ENCODE measurements around the gene SMC4. TPM values are rescaled to one million over a fixed set of nuclear protein-coding genes. Genes with fewer than 3 reads are reported as not detected.
"Not testable (repeated sequence)": the region's sequence is repeated elsewhere in the genome, so short reads cannot be mapped to it uniquely, and the experiment has no call there.

Gene SMC4
- total RNA-seq = 171 and 179 TPM in 2 replicates

- H3K9me3 Mint-ChIP-seq = peaks cover 3% of the 10 kb centered on the region
- H3K4me1 Mint-ChIP-seq = peaks cover 39% of the 10 kb centered on the region
- peaks cover 34% of the 10 kb centered on the region for H3K36me3 Mint-ChIP-seq (ENCODE audit: low read depth)
- intact Hi-C loops (cut with micrococcal nuclease) = loop anchor here (1.0 to 5.0 kb wide), 7 partner anchors 13 to 412 kb away; partner anchors contain the start of genes C3orf80, IL12A, KPNA4 and PPM1L
- peak; percentile 99 for DNase-seq
- peak within 1 kb of the TSS; percentile 97 for H3K27ac Mint-ChIP-seq
- peak within 1 kb of the TSS; percentile 96 for H3K4me3 Mint-ChIP-seq
- peaks cover 4% of the 10 kb centered on the region for H3K27me3 Mint-ChIP-seq
These were observed at the start of gene SMC4, which contains the start of gene IFT80 for GRCh38 chr3:160399125-160400029. SMC4 (plus strand) TSS chr3:160399650; CDS start chr3:160400827, 1,177 bp downstream. IFT80 (minus strand) TSS chr3:160399225; CDS start chr3:160384600, 14,625 bp downstream.

- H3K4me1 Mint-ChIP-seq = no peaks in the 10 kb centered on the region
- H3K36me3 Mint-ChIP-seq (ENCODE audit: low read depth) = peaks cover 22% of the 10 kb centered on the region
- H3K27me3 Mint-ChIP-seq = no peaks in the 10 kb centered on the region
- intact Hi-C loops (cut with micrococcal nuclease) = no loop called here
- no peak for DNase-seq
- no peak overlapping the region for H3K27ac Mint-ChIP-seq
- no peak overlapping the region for H3K4me3 Mint-ChIP-seq
- peaks cover 4% of the 10 kb centered on the region for H3K9me3 Mint-ChIP-seq
These were observed 43.6 kb upstream of the SMC4 start for GRCh38 chr3:160355826-160356225.

- peaks cover 11% of the 10 kb centered on the region for H3K9me3 Mint-ChIP-seq
- H3K4me1 Mint-ChIP-seq; H3K4me3 Mint-ChIP-seq; intact Hi-C loops (cut with micrococcal nuclease); DNase-seq; H3K27ac Mint-ChIP-seq; H3K27me3 Mint-ChIP-seq: not testable (repeated sequence)
- peaks cover 39% of the 10 kb centered on the region for H3K36me3 Mint-ChIP-seq (ENCODE audit: low read depth)
These were observed 36.6 kb upstream of the SMC4 start for GRCh38 chr3:160362896-160363295.

DNA sequence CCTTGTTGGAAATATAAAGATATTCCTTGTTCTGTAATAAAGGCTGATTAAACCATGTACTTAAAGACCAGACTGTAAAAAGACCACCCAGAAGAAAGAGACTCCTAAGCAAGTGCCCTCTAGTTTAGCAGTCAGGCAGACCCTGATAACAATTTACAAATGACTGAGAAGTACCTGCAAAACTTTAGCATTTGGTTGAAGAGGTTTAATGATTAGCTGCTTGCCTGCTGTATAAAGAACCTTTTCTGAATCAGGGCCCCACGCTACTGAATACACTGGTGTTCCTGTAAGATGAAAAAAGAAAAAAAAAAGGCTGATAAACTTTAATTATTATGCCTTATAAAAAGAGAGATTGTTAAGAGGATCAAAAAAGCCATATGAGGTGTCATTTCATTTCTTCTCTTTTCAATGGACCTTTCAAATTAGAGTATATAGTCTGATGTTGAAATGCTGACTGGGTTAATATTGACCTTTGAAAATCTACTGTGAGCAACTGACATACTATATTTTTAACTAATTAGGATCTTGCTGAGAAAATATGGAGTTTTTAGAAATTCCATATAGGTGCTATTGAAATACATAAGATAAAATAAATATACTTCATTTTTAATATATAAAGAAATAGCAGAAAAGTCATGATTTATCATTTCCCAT is 33.5 kb upstream of the SMC4 start:
- H3K36me3 Mint-ChIP-seq (ENCODE audit: low read depth) = peaks cover 28% of the 10 kb centered on the region
- intact Hi-C loops (cut with micrococcal nuclease) = no loop called here
- no peak for DNase-seq
- no peak overlapping the region for H3K4me3 Mint-ChIP-seq
- no peaks in the 10 kb centered on the region for H3K27me3 Mint-ChIP-seq
- peaks cover 4% of the 10 kb centered on the region for H3K4me1 Mint-ChIP-seq
- peaks cover 7% of the 10 kb centered on the region for H3K9me3 Mint-ChIP-seq
- no peak overlapping the region for H3K27ac Mint-ChIP-seq

DNA sequence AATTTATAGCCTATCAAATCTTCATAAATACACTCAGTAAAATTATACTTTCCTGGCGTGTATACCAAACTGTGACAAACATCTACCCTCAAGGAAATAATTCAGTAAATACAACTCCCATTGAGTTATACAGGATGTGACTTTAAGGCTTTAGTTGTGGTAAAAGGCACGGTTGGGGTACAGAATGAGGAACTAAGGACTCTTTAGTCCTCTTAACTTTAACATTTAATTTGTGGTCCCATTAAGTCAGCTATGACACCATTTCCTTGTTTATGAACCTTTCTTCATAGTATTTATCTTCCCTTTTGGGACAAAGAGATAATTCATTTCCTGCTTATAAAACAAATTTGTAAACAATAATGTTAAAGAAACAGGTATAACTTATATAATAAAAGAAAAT is 30.6 kb upstream of the SMC4 start:
- H3K27ac Mint-ChIP-seq = no peak overlapping the region
- no peak for DNase-seq
- no peaks in the 10 kb centered on the region for H3K9me3 Mint-ChIP-seq
- intact Hi-C loops (cut with micrococcal nuclease) = no loop called here
- no peaks in the 10 kb centered on the region for H3K27me3 Mint-ChIP-seq
- peaks cover 3% of the 10 kb centered on the region for H3K4me1 Mint-ChIP-seq
- peaks cover 17% of the 10 kb centered on the region for H3K36me3 Mint-ChIP-seq (ENCODE audit: low read depth)
- H3K4me3 Mint-ChIP-seq = no peak overlapping the region

DNA sequence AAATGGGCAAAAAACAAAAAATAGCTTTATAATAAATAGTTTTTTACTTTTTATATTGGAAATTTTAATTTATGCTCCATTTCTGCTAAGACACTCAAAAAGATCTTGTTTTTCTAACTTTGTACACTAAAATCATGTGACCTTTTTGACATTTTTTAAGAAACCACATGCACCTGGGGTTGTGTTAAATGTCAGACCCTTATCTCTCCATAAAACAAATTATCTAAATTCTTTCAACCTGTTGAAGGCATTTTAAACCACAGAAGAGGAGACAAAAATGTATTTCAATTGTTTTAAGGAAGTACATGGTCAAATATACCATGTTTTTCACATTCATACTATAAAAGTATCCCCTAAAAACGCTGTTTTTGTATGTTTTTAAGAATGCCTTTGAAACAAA is 29.7 kb upstream of the SMC4 start:
- Mint-ChIP-seq H3K27me3 (no peaks in the 10 kb centered on the region), H3K27ac (no peak overlapping the region), H3K36me3 (ENCODE audit: low read depth) (peaks cover 25% of the 10 kb centered on the region), H3K4me3 (no peak overlapping the region), H3K4me1 (peaks cover 3% of the 10 kb centered on the region), H3K9me3 (no peaks in the 10 kb centered on the region)
- intact Hi-C loops (cut with micrococcal nuclease) = no loop called here
- no peak for DNase-seq

- Mint-ChIP-seq H3K27me3 (no peaks in the 10 kb centered on the region), H3K27ac (no peak overlapping the region), H3K9me3 (no peaks in the 10 kb centered on the region), H3K4me1 (peaks cover 3% of the 10 kb centered on the region), H3K4me3 (no peak overlapping the region), H3K36me3 (ENCODE audit: low read depth) (peaks cover 21% of the 10 kb centered on the region)
- DNase-seq = no peak
- intact Hi-C loops (cut with micrococcal nuclease) = no loop called here
These were observed 28.2 kb upstream of the SMC4 start for GRCh38 chr3:160370987-160371857.

GRCh38 chr3:160372780-160373179 is 26.7 kb upstream of the SMC4 start:
- H3K4me1 Mint-ChIP-seq = peaks cover 3% of the 10 kb centered on the region
- no peaks in the 10 kb centered on the region for H3K27me3 Mint-ChIP-seq
- H3K36me3 Mint-ChIP-seq (ENCODE audit: low read depth) = peaks cover 25% of the 10 kb centered on the region
- H3K27ac Mint-ChIP-seq = no peak overlapping the region
- no peak for DNase-seq
- intact Hi-C loops (cut with micrococcal nuclease) = no loop called here
- H3K4me3 Mint-ChIP-seq = no peak overlapping the region
- H3K9me3 Mint-ChIP-seq = no peaks in the 10 kb centered on the region

DNA sequence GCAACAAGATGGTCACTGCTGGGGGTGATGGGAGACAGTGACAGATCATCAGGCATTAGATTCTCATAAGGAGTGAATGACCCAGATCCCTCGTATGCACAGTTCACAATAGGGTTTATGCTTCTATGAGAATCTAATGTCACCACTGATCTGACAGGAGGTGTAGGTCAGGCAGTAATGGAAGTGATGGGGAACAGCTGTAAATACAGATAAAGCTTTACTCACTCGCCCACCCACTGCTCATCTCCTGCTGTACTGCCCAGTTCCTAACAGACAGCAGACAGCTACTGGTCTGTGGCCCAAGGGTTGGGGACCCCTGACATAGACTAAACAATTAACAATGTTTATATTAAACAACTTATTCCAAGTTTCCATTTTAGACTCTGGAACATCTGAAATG is 25.8 kb upstream of the SMC4 start:
- H3K27ac Mint-ChIP-seq = no peak overlapping the region
- H3K4me1 Mint-ChIP-seq = peaks cover 3% of the 10 kb centered on the region
- no peak overlapping the region for H3K4me3 Mint-ChIP-seq
- H3K27me3 Mint-ChIP-seq = no peaks in the 10 kb centered on the region
- peaks cover 25% of the 10 kb centered on the region for H3K36me3 Mint-ChIP-seq (ENCODE audit: low read depth)
- H3K9me3 Mint-ChIP-seq = no peaks in the 10 kb centered on the region
- intact Hi-C loops (cut with micrococcal nuclease) = no loop called here
- DNase-seq = no peak

GRCh38 chr3:160374472-160374871 is 25.0 kb upstream of the SMC4 start:
- H3K27ac Mint-ChIP-seq = no peak overlapping the region
- peaks cover 3% of the 10 kb centered on the region for H3K4me1 Mint-ChIP-seq

GRCh38 chr3:160374925-160375324 is 24.5 kb upstream of the SMC4 start:
- peaks cover 29% of the 10 kb centered on the region for H3K36me3 Mint-ChIP-seq (ENCODE audit: low read depth)
- H3K4me1 Mint-ChIP-seq = peaks cover under 1% of the 10 kb centered on the region
- DNase-seq = no peak
- H3K27ac Mint-ChIP-seq = no peak overlapping the region
- intact Hi-C loops (cut with micrococcal nuclease) = no loop called here
- H3K4me3 Mint-ChIP-seq = no peak overlapping the region
- no peaks in the 10 kb centered on the region for H3K9me3 Mint-ChIP-seq
- H3K27me3 Mint-ChIP-seq = no peaks in the 10 kb centered on the region

More at GRCh38 chr3:160374472-160374871, 25.0 kb upstream of the SMC4 start:
- peaks cover 27% of the 10 kb centered on the region for H3K36me3 Mint-ChIP-seq (ENCODE audit: low read depth)
- no peak for DNase-seq
- no peaks in the 10 kb centered on the region for H3K9me3 Mint-ChIP-seq
- intact Hi-C loops (cut with micrococcal nuclease) = no loop called here
- no peaks in the 10 kb centered on the region for H3K27me3 Mint-ChIP-seq
- no peak overlapping the region for H3K4me3 Mint-ChIP-seq

GRCh38 chr3:160376681-160377080 is 22.8 kb upstream of the SMC4 start:
- Mint-ChIP-seq H3K27me3 (no peaks in the 10 kb centered on the region), H3K9me3 (no peaks in the 10 kb centered on the region), H3K36me3 (ENCODE audit: low read depth) (peaks cover 24% of the 10 kb centered on the region), H3K4me3 (no peak overlapping the region), H3K27ac (no peak overlapping the region), H3K4me1 (peaks cover 2% of the 10 kb centered on the region)
- intact Hi-C loops (cut with micrococcal nuclease) = no loop called here
- no peak for DNase-seq

- Mint-ChIP-seq H3K9me3 (no peaks in the 10 kb centered on the region), H3K4me3 (no peak overlapping the region), H3K4me1 (peaks cover 2% of the 10 kb centered on the region), H3K36me3 (ENCODE audit: low read depth) (peaks cover 22% of the 10 kb centered on the region), H3K27ac (no peak overlapping the region), H3K27me3 (no peaks in the 10 kb centered on the region)
- no peak for DNase-seq
- intact Hi-C loops (cut with micrococcal nuclease) = no loop called here
These were observed 20.9 kb upstream of the SMC4 start for GRCh38 chr3:160378331-160379109.

Measured in activated CD4-positive, alpha-beta T cell treated with anti-CD3 and anti-CD28 coated beads, Interleukin-2, amount 10 ng/mL, durations not matched to agents 24 days and 14 days (primary cell).